Keratinocyte (primary cell): ENCODE results near the gene MAPK1.

ENCODE experiments used
- EZH2 ChIP-seq: IDR thresholded peaks from one replicate; pipeline ENCODE4 v1.6.1; 2012; ENCODE audit warnings: inconsistent platforms, mild to moderate bottlenecking, low read length, moderate library complexity
- TF ChIP-seq, protein P1 (sequence below), 3 experiments: IDR thresholded peaks in 1 of 3; conservative IDR thresholded peaks in 1 of 3; optimal IDR thresholded peaks in 1 of 3; 2 replicates in 2 of 3; 3 replicates in 1 of 3; pipeline versions ENCODE3 to v1.5.1; 2011; ENCODE audit warnings: low read length in 3 of 3, mild to moderate bottlenecking in 3 of 3, moderate library complexity in 2 of 3, control low read depth in 1 of 3, inconsistent platforms in 1 of 3; ENCODE audit not compliant: insufficient read depth in 2 of 3; ENCODE audit errors: extremely low read depth in 1 of 3

DNA sequence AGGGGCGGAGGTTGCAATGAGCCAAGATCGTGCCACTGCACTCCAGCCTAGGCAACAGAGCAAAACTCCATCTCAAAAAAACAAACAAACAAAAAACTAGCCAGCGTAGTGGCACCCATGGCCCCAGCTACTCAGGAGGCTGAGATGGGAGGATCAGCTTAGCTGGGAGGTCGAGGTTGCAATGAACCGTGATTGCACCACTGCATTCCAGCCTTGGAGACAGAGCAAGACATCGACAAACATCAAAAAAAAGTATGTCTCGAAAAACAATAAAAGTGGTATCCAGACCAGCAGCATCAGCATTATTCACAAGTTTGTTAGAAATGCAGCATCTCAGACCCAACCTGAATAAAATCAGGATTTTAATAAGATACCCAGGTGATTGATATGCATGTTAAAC, 6.2 kb upstream of the MAPK1 start:
- TF ChIP-seq, protein P1, sequence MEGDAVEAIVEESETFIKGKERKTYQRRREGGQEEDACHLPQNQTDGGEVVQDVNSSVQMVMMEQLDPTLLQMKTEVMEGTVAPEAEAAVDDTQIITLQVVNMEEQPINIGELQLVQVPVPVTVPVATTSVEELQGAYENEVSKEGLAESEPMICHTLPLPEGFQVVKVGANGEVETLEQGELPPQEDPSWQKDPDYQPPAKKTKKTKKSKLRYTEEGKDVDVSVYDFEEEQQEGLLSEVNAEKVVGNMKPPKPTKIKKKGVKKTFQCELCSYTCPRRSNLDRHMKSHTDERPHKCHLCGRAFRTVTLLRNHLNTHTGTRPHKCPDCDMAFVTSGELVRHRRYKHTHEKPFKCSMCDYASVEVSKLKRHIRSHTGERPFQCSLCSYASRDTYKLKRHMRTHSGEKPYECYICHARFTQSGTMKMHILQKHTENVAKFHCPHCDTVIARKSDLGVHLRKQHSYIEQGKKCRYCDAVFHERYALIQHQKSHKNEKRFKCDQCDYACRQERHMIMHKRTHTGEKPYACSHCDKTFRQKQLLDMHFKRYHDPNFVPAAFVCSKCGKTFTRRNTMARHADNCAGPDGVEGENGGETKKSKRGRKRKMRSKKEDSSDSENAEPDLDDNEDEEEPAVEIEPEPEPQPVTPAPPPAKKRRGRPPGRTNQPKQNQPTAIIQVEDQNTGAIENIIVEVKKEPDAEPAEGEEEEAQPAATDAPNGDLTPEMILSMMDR (optimal IDR thresholded peaks at IDR 0.05 in 1 of 3, IDR thresholded peaks at IDR 0.05 in 1 of 3, conservative IDR thresholded peaks at IDR 0.05 in 1 of 3; ENCODE audit: extremely low read depth in 1 of 3, insufficient read depth in 2 of 3, low read length in 3 of 3): no peak
- no peak for TF ChIP-seq EZH2
